ENCODE data around the gene ZNF746.

Gene ZNF746

DNA sequence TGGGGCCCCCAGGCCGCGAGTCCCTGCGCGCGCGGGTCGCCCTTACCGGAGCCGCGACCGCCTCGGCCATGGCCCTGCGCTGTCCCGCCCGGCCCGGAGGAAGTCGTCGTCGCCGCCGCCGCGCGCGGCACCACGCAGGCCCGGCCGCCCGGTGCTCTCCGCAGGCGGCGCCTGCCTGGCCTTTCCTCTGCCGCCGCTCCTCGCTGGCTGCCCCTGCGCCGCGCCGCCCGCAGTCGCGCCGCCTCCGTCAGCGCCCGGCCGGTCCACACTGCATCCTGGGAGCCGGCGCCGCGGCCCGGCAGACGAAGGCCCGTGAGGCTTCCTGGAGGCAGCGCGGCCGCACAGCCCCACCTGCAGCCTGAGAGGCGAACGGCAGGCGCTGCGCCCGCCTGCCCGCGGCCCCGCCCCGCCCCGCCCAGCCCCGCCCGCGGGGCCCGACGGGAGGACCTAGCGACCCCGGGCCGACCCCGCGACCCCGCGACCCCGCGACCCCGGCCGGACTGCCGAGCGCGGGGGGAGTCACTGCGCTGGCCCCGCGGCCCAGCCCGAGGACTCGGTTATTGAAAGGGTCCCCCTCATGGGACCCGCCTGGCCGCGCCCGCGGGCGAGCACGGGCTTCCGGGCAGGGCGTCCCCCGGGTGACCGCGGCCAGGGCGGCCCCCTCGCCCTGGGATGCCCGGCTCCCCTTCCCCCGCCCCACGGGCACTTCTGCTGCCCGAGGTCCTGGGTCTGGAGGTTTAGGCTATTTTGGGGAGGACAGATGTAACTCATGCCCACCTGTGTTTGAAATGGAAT is at the start of gene ZNF746:
TSS of gene ZNF746 (minus strand) at position 343 of the 795 bp plus-strand sequence. CDS start at position 70, 273 bp downstream.
- Mint-ChIP-seq H3K27ac (peak within 1 kb of the TSS; percentile 99), H3K4me1 (peaks cover 25 to 45% of the 10 kb centered on the region in 2 donors), H3K36me3 (peaks cover 18 to 30% of the 10 kb centered on the region in 2 donors), H3K4me3 (peak within 1 kb of the TSS; percentile 98 to 99), H3K9me3 (no peaks in the 10 kb centered on the region), H3K27me3 (peaks cover 0 to 11% of the 10 kb centered on the region in 2 donors)
- ATAC-seq (replicated peaks) (peak; percentile 94 to 95), DNase-seq (peak; percentile 79)

DNA sequence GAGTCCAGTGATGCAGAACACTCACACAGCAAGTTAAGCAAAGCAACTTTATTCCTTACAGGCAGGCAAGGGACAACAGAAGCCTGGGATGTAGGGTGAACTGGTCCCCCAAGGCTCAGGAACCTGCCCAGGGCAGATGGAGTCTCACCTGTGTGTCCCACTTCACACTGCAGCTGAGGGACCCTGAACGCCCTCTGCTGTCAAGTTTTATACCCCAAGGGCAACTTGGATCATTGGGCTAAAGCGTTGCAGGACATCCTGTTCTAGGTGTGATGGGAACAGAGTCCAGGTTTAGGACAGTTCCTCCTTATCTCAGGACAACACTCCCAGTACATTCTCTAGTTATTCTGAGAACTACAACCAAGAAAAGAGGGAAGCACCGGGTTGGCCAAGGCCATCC is 49.5 kb upstream of the ZNF746 start:
- no peak for ATAC-seq (replicated peaks)
- H3K36me3 Mint-ChIP-seq = peaks cover 51 to 70% of the 10 kb centered on the region in 2 donors
- no peaks in the 10 kb centered on the region for H3K27me3 Mint-ChIP-seq
- DNase-seq = no peak
- H3K9me3 Mint-ChIP-seq = no peaks in the 10 kb centered on the region
- H3K4me1 Mint-ChIP-seq = no peaks in the 10 kb centered on the region
- H3K4me3 Mint-ChIP-seq = no peak overlapping the region
- no peak overlapping the region for H3K27ac Mint-ChIP-seq

DNA sequence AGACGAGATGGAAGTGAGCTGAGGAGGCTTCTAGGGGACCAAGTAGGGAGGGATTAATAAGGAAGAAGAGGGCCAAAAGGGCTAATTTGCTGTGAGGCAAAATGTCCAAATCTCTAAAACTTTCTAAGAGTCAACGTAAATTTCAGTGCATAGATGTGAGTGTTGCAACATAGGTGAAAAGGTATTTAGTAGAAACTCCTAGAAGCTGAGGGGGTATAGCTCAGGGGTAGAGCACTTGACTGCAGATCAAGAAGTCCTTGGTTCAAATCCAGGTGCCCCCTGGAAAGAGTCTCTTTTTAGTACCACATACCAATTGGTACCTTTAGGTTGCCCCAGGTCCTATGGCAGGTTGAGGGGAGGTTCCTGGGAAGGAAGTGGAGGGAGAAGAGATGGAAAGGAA is 48.7 kb upstream of the ZNF746 start:
- peak overlapping the region; percentile 44 for H3K27ac Mint-ChIP-seq

DNA sequence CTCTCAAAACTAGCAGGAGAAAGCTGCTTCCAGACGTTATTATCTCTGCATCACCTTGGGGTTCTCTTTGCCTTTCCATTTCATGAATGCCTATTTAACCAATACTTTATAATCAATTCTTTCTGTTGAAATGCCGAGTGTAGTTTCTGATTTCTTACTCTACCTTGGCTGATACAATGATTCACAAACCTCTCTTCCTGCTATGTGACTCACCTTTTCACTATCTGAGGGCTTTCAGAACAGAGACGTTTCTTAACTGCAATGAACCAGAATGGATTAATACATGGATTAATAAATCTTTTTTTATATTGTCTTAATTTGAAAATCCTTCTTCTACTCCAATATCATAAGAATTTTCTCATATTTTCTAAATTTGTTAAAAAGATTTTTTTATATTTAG is 46.4 kb upstream of the ZNF746 start:
- Mint-ChIP-seq H3K36me3 (peaks cover 48 to 67% of the 10 kb centered on the region in 2 donors), H3K27ac (no peak overlapping the region), H3K4me3 (no peak overlapping the region), H3K27me3 (no peaks in the 10 kb centered on the region), H3K9me3 (peaks cover 5% of the 10 kb centered on the region in 2 donors), H3K4me1 (no peaks in the 10 kb centered on the region)
- ATAC-seq (replicated peaks) (no peak), DNase-seq (no peak)

More for the DNA sequence above, 48.7 kb upstream of the ZNF746 start:
- Mint-ChIP-seq H3K27me3 (no peaks in the 10 kb centered on the region), H3K9me3 (no peaks in the 10 kb centered on the region), H3K36me3 (peaks cover 50 to 67% of the 10 kb centered on the region in 2 donors), H3K4me1 (no peaks in the 10 kb centered on the region), H3K4me3 (no peak overlapping the region)
- ATAC-seq (replicated peaks) = no peak
- no peak for DNase-seq

DNA sequence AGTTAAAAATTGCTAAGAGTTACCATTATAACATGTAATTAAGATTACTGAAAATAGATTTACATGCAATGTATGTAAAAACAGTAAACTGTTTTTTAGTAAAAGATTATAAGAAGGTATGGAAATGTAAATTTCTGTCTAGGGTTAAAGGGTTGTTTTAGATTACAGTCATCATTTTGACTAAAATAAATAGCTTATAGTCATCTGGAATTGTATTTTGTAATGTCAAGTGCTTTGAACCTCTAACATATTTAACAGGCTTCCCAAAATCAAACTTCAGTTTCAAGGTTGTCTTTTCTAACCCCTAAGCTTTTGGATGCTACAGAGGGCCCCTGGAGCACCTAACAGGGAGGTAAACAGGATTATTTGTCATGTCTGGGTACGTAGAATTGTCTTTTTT is 35.0 kb upstream of the ZNF746 start:
- Mint-ChIP-seq H3K9me3 (peaks cover 12 to 22% of the 10 kb centered on the region in 2 donors), H3K4me3 (no peak overlapping the region), H3K36me3 (peaks cover 15 to 16% of the 10 kb centered on the region in 2 donors), H3K4me1 (peaks cover 5 to 6% of the 10 kb centered on the region in 2 donors), H3K27me3 (no peaks in the 10 kb centered on the region), H3K27ac (no peak overlapping the region)
- ATAC-seq (replicated peaks) (no peak), DNase-seq (no peak)

DNA sequence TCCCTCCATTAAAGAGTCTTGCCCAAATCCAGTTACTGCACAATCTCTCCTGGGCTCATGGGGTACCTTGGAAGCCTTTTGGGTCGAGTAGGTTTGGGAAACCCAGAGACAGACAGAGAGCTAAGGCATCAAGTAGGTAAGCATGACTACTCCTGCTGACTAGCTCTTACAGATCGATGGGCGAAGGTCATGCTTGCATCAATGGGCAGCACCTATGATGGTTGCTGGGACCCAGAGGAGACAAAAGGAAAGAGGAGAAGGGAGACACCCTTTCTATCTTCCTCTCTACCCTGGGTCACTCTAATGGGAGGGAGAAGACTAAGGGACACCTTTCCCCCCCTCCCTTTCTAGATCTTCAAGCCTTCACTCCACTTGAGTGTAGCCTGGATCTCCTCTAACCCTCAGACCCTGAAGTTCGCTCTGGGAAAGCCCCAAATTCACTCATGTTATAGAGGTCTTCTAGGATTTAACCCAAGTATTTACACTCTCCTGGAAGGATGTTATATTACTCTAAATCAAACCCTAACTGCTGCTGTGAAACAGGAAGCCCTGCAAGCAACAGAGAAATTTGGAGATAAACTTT is 31.6 kb upstream of the ZNF746 start:
- no peak overlapping the region for H3K27ac Mint-ChIP-seq
- peaks cover 0 to 4% of the 10 kb centered on the region in 2 donors for H3K27me3 Mint-ChIP-seq
- no peak for ATAC-seq (replicated peaks)
- DNase-seq = no peak
- no peaks in the 10 kb centered on the region for H3K4me1 Mint-ChIP-seq
- H3K36me3 Mint-ChIP-seq = peaks cover 10 to 11% of the 10 kb centered on the region in 2 donors
- H3K9me3 Mint-ChIP-seq = peaks cover 9 to 16% of the 10 kb centered on the region in 2 donors
- H3K4me3 Mint-ChIP-seq = no peak overlapping the region

DNA sequence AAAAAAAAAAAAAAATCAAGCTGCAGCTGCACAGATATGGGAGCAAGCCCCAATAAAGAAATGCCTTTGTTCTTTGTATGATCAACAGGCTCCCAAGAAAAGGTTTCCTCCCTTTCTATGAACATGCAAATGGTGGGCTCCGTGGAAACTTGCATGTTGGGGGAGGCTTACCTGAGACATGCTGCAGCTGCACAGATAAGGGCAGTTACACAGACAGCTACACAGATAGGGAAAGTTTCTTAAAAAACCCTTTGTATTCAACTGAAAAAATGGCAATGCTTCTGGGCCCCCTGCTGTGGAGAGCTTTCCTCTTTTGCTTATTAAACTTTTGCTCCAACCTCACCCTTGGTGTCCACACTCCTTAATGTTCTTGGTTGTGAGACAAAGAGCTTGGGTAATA is 29.8 kb upstream of the ZNF746 start:
- H3K9me3 Mint-ChIP-seq = peaks cover 9 to 17% of the 10 kb centered on the region in 2 donors
- H3K27me3 Mint-ChIP-seq = peaks cover 0 to 4% of the 10 kb centered on the region in 2 donors
- DNase-seq (no peak), ATAC-seq (replicated peaks) (no peak)
- H3K4me3 Mint-ChIP-seq = no peak overlapping the region
- H3K27ac Mint-ChIP-seq = no peak overlapping the region
- no peaks in the 10 kb centered on the region for H3K4me1 Mint-ChIP-seq
- peaks cover 10 to 11% of the 10 kb centered on the region in 2 donors for H3K36me3 Mint-ChIP-seq

DNA sequence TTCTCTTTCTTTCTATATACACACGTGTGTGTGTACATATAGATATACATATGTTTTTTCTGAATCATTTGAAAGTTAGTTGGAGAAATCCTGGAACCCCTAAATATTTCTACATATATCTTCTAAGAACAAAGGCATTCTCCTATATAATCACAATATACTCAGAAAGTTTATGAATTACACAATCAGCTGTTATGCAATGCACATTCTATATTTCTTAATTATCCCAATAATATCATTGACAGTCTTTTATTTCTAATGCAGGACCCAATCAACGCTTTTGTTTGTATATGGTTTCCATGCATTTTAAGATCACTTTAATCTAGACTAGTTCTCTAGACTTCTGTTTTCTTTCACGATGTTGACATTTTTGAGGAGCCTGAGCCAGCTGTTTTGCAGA is 27.7 kb upstream of the ZNF746 start:
- peaks cover 2 to 4% of the 10 kb centered on the region in 2 donors for H3K27me3 Mint-ChIP-seq
- no peak overlapping the region for H3K27ac Mint-ChIP-seq
- peaks cover 8 to 9% of the 10 kb centered on the region in 2 donors for H3K36me3 Mint-ChIP-seq
- ATAC-seq (replicated peaks) (no peak), DNase-seq (no peak)
- H3K4me1 Mint-ChIP-seq = no peaks in the 10 kb centered on the region
- no peak overlapping the region for H3K4me3 Mint-ChIP-seq
- peaks cover 9 to 15% of the 10 kb centered on the region in 2 donors for H3K9me3 Mint-ChIP-seq

DNA sequence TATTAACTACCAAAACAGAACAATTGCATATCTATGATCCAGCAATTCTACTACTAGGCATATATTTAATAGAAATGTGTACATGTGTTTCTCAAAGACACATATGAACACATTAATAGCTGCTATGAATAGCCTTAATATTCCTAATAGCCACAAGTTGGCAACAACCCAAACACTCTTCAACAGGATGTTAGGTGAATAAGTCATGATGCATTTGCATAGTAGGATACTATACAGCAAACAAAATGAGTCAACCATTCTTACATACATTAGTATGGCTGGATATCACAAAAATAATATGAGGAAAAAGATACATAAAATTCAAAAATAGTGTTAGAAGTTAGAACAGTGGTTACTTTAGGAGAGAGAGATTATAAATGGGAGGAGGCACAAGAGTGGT is 26.8 kb upstream of the ZNF746 start:
- no peaks in the 10 kb centered on the region for H3K4me1 Mint-ChIP-seq
- peaks cover 4 to 11% of the 10 kb centered on the region in 2 donors for H3K27me3 Mint-ChIP-seq
- no peak overlapping the region for H3K27ac Mint-ChIP-seq
- no peak for ATAC-seq (replicated peaks)
- no peak overlapping the region for H3K4me3 Mint-ChIP-seq
- no peak for DNase-seq
- H3K9me3 Mint-ChIP-seq = peaks cover 9 to 13% of the 10 kb centered on the region in 2 donors
- H3K36me3 Mint-ChIP-seq = peaks cover 8 to 9% of the 10 kb centered on the region in 2 donors

DNA sequence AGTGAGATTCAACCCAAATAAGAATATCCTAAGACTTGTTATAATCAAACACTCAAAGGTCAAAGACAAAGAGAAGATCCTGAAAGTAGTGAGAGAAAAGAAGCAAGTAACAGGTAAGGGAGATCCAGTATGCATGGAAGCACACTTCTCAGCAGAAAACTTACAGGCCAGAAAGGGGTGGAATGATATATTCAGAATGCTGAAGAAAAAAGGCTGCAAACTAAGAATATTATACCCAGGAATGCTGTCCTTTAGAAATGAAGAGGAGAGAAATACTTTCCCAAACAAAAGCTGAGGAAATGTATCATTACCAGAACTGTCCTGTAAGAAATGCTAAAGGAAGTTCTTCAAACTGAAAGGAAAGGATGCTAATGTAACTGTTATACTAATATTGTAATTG is 12.6 kb upstream of the ZNF746 start:
- Mint-ChIP-seq H3K27me3 (peaks cover 11 to 15% of the 10 kb centered on the region in 2 donors), H3K36me3 (peaks cover 8 to 14% of the 10 kb centered on the region in 2 donors), H3K9me3 (peaks cover 29 to 37% of the 10 kb centered on the region in 2 donors), H3K4me3 (no peak overlapping the region), H3K4me1 (no peaks in the 10 kb centered on the region), H3K27ac (no peak overlapping the region)
- DNase-seq = no peak
- ATAC-seq (replicated peaks) = no peak

DNA sequence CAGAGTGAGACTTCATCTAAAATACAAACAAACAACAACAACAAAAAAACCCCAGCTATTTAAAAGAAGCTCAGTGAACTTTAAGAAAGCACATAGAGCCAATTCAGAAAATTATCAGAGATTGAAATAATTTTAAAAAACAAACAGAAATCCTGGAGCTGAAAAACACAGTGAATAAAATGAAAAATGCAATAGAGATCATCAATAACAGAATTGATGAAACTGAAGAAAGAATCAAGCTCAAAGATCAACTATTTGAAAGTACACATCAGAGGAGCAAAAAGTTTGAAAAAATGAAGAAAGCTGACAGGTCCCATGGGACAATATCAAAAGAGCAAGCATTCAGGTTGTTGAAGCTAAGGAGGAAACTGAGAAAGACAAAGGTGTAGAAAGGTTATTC is 12.2 kb upstream of the ZNF746 start:
- no peak overlapping the region for H3K4me3 Mint-ChIP-seq
- DNase-seq = no peak
- H3K9me3 Mint-ChIP-seq = peaks cover 29 to 39% of the 10 kb centered on the region in 2 donors
- H3K27ac Mint-ChIP-seq = no peak overlapping the region
- peaks cover 11 to 15% of the 10 kb centered on the region in 2 donors for H3K27me3 Mint-ChIP-seq
- no peaks in the 10 kb centered on the region for H3K4me1 Mint-ChIP-seq
- H3K36me3 Mint-ChIP-seq = peaks cover 6 to 18% of the 10 kb centered on the region in 2 donors
- no peak for ATAC-seq (replicated peaks)

DNA sequence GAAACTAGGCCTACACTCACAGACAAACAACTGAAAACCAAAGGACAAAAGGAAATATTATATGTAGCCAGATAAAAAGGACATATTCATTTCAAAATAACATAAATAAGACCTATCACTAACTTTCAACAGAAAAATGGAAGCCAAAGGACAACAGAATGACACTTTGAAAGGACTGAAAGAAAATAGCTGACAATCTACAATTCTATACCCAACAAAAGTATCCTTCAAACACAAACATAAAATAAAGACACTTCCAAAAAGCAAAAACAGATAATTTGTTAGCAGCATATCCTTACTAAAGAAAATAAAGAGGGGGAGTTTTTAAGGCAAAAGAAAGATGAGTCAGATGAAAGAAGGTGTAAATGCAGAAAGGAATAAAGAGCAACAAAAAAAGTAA is 7.9 kb upstream of the ZNF746 start:
- DNase-seq (no peak), ATAC-seq (replicated peaks) (no peak)
- Mint-ChIP-seq H3K4me1 (peaks cover 1 to 3% of the 10 kb centered on the region in 2 donors), H3K9me3 (peaks cover 22% of the 10 kb centered on the region in 2 donors), H3K4me3 (no peak overlapping the region), H3K27ac (no peak overlapping the region), H3K27me3 (peaks cover 15 to 17% of the 10 kb centered on the region in 2 donors), H3K36me3 (peaks cover 4 to 18% of the 10 kb centered on the region in 2 donors)

DNA sequence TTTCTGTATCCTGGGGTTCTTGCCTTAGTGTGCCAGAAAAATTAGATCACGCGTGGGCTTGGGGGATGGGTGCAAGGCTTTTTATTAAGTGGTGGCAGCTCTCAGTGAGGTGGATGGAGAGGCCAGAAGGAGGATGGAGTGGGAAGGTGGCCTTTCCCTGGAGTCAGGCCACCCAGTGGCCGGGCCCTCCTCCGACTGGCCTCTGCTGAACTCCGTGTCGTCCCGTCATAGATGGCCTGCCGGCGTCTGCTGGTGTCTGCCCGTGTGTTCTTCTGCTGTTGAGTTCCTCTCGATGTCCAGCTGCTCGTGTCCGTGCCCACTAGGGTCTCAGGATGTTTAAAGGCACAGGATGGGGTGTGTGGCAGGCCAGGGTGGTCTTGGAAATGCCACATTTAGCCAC is 4.0 kb upstream of the ZNF746 start:
- no peak overlapping the region for H3K4me3 Mint-ChIP-seq
- peaks cover 15 to 17% of the 10 kb centered on the region in 2 donors for H3K27me3 Mint-ChIP-seq
- peaks cover 4 to 17% of the 10 kb centered on the region in 2 donors for H3K36me3 Mint-ChIP-seq
- H3K9me3 Mint-ChIP-seq = peaks cover 9 to 10% of the 10 kb centered on the region in 2 donors
- no peak overlapping the region for H3K27ac Mint-ChIP-seq
- DNase-seq (no peak), ATAC-seq (replicated peaks) (no peak)
- H3K4me1 Mint-ChIP-seq = peaks cover 6 to 9% of the 10 kb centered on the region in 2 donors

DNA sequence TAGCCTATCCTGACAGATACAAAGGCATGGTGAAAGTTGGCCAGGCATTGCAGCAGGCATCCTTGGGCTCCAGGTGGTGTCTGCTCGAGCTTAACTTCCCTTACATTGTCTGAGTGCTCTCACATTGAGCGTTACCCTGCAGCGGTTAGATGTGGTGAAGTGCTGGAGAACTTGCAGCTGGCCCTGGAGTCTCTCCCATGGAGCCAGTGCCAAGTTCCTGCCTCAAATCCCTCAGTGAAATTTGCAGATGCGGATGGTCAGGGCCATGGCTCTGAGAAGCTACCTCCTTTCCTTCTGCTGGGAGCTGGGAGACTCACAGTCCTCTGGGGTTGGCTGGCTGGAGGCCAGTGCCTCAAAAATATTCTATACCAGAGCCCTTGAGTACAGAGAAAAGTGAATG is 3.3 kb upstream of the ZNF746 start:
- Mint-ChIP-seq H3K36me3 (peaks cover 4 to 14% of the 10 kb centered on the region in 2 donors), H3K4me3 (no peak overlapping the region), H3K27me3 (peaks cover 12 to 17% of the 10 kb centered on the region in 2 donors), H3K27ac (no peak overlapping the region), H3K4me1 (peaks cover 11 to 17% of the 10 kb centered on the region in 2 donors), H3K9me3 (peaks cover 6% of the 10 kb centered on the region in 2 donors)
- ATAC-seq (replicated peaks) = no peak
- DNase-seq = no peak

DNA sequence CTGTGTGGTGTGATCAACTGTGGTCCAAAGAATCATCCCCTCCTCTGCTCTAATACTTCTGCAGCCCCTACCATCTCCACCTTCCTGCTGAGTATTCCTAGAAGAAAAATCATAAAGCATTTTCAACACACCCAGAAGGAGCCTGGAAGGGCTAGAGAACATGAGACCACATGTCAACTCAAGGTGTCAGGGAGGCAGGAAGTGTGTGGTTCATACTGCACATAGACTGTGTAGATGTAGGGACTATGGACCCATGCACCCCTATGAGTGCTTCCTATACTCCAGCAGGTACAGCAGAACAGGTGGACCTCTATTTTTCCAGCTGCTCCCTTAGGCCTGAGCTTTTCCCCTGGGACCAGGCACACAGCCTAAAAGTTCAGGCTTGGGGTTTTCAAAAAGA is 2.6 kb upstream of the ZNF746 start:
- peaks cover 2 to 13% of the 10 kb centered on the region in 2 donors for H3K36me3 Mint-ChIP-seq
- DNase-seq (no peak), ATAC-seq (replicated peaks) (no peak)
- no peak overlapping the region for H3K27ac Mint-ChIP-seq
- H3K4me1 Mint-ChIP-seq = peaks cover 16 to 24% of the 10 kb centered on the region in 2 donors
- H3K27me3 Mint-ChIP-seq = peaks cover 12 to 17% of the 10 kb centered on the region in 2 donors
- peaks cover 2 to 3% of the 10 kb centered on the region in 2 donors for H3K9me3 Mint-ChIP-seq
- no peak overlapping the region for H3K4me3 Mint-ChIP-seq

All from stimulated activated naive B cell treated with anti-CD40 and anti-IgM and Interleukin-4, amounts not matched to agents 10 μg/mL and 1 μg/mL and 100 μg/mL, for 72 hours (primary cell).